HepG2 (cell line): ENCODE data around the gene VASN. TPM values are rescaled to one million over a fixed set of nuclear protein-coding genes. Genes with fewer than 3 reads are reported as not detected.
A peak's percentile ranks its signal among the peaks of the same experiment; 100 is the strongest.

ENCODE experiments used
- ATAD3A ChIP-seq: sonication (generic); formaldehyde crosslinking; IDR thresholded peaks from 2 replicates; pipeline ENCODE4 v1.4.0; 2020; ENCODE audit warnings: missing genetic modification reagents
- CC2D1A ChIP-seq: sonication (generic); formaldehyde crosslinking; IDR thresholded peaks from 2 replicates; pipeline ENCODE4 v1.8.1; 2023; ENCODE audit warnings: mild to moderate bottlenecking, missing genetic modification reagents
- CCAR2 ChIP-seq: fragments of 200-400 bp; formaldehyde crosslinking; optimal IDR thresholded peaks from 2 replicates; pipeline ENCODE3; 2018; ENCODE audit warnings: low read depth, mild to moderate bottlenecking, low read length, moderate library complexity
- CREB1 ChIP-seq, 2 experiments: fragments of 450-650 bp in 1 of 2; IDR thresholded peaks; 2 replicates each; pipeline ENCODE4 v1.6.1; 2016 to 2017; ENCODE audit warnings: control low read depth in 1 of 2, mild to moderate bottlenecking in 1 of 2, missing compliant biosample characterization in 1 of 2, missing genetic modification characterization in 1 of 2
- E2F1 ChIP-seq: sonication (generic); formaldehyde crosslinking; IDR thresholded peaks from 2 replicates; pipeline ENCODE4 v1.5.0; 2020; ENCODE audit warnings: missing genetic modification reagents
- ELF1 ChIP-seq: sonication (generic); formaldehyde crosslinking; IDR thresholded peaks from 2 replicates; pipeline ENCODE4 v1.4.0; 2020; ENCODE audit warnings: missing genetic modification reagents
- HOMEZ ChIP-seq: IDR thresholded peaks from 2 replicates; pipeline ENCODE4 v1.6.1; 2016; ENCODE audit warnings: low read depth
- MED8 ChIP-seq: sonication (generic); formaldehyde crosslinking; IDR thresholded peaks from 2 replicates; pipeline ENCODE4 v1.8.1; 2023; ENCODE audit warnings: mild to moderate bottlenecking, missing genetic modification reagents; ENCODE audit not compliant: insufficient replicate concordance
- PAXIP1 ChIP-seq: sonication (generic); formaldehyde crosslinking; conservative IDR thresholded peaks from 2 replicates; pipeline ENCODE4 v1.4.0; 2020; ENCODE audit warnings: mild to moderate bottlenecking, missing genetic modification reagents, moderate library complexity
- PCBP1 ChIP-seq: fragments of 200-400 bp; formaldehyde crosslinking; IDR thresholded peaks from 2 replicates; pipeline ENCODE4 v1.6.1; 2017; ENCODE audit warnings: mild to moderate bottlenecking, low read depth, low read length, borderline replicate concordance
- RFXANK ChIP-seq: IDR thresholded peaks from 2 replicates; pipeline ENCODE4 v1.6.1; 2016
- SIN3B ChIP-seq: fragments of 150-350 bp; IDR thresholded peaks from 2 replicates; pipeline ENCODE4 v1.6.1; 2014; ENCODE audit warnings: low read length
- SPEN ChIP-seq: sonication (generic); formaldehyde crosslinking; IDR thresholded peaks from 2 replicates; pipeline ENCODE4 v1.5.1; 2020; ENCODE audit warnings: low read depth, mild to moderate bottlenecking, missing genetic modification reagents
- U2AF1 ChIP-seq: fragments of 200-400 bp; formaldehyde crosslinking; optimal IDR thresholded peaks from 2 replicates; pipeline ENCODE3; 2017; ENCODE audit warnings: mild to moderate bottlenecking, low read depth, low read length
- ZFP91 ChIP-seq: sonication (generic); formaldehyde crosslinking; IDR thresholded peaks from 2 replicates; pipeline ENCODE4 v1.9.0; 2022; ENCODE audit warnings: missing genetic modification reagents, mild to moderate bottlenecking, borderline replicate concordance
- ZNF468 ChIP-seq: sonication (generic); formaldehyde crosslinking; IDR thresholded peaks from 2 replicates; pipeline ENCODE4 v1.8.0; 2022; ENCODE audit warnings: mild to moderate bottlenecking, moderate library complexity, missing genetic modification reagents
- ZNF552 ChIP-seq: sonication (generic); formaldehyde crosslinking; IDR thresholded peaks from 2 replicates; pipeline ENCODE4 v1.9.0; 2022; ENCODE audit warnings: missing genetic modification reagents, mild to moderate bottlenecking, borderline replicate concordance
- ZNF639 ChIP-seq: conservative IDR thresholded peaks from 2 replicates; pipeline ENCODE4 v1.6.1; 2018; ENCODE audit warnings: missing genetic modification reagents
- ZNF816 ChIP-seq: sonication (generic); formaldehyde crosslinking; IDR thresholded peaks from 2 replicates; pipeline ENCODE4 v1.8.0; 2022; ENCODE audit warnings: missing genetic modification reagents, mild to moderate bottlenecking, borderline replicate concordance
- ZNF883 ChIP-seq: sonication (generic); formaldehyde crosslinking; IDR thresholded peaks from 2 replicates; pipeline ENCODE4 v1.5.1; 2020; ENCODE audit warnings: mild to moderate bottlenecking, missing genetic modification reagents; ENCODE audit errors: not compliant biosample characterization
- polyA plus RNA-seq, 8 experiments: library from polyadenylated mRNA; depleted of rRNA in 3 of 8; stranded (reverse) in 7 of 8; unstranded in 1 of 8; fragments of >200 nt; fragmentation: Illumina TruSeq in 4 of 8; extraction: Trizol in 4 of 8; gene quantifications; 2 replicates each; pipeline versions ENCODE4 v1.2.1 to v1.2.3, GENCODE V29; 2011 to 2016; ENCODE audit warnings: low read depth in 4 of 8, missing spikeins in 1 of 8, mixed read lengths in 1 of 8; ENCODE audit not compliant: insufficient read depth in 1 of 8
- total RNA-seq, 5 experiments: library from RNA; depleted of rRNA; stranded (reverse); fragments of >200 nt; fragmentation: Illumina TruSeq; extraction: Trizol; gene quantifications; 2 replicates each; pipeline ENCODE4 v1.2.3, GENCODE V29; 2016; ENCODE audit warnings: low read depth in 1 of 5

The VASN gene
- total and polyA plus RNA-seq, 2 of the 13 experiments (the other 11 are each of a cell fraction or from before 2014, with no cell fraction given), result 8.4 to 18.2 TPM

GRCh38 chr16:4371357-4372000 lies at the start of gene VASN (continued):
- TF ChIP-seq PAXIP1 (0 out of 2 replicates have a peak, but pooled peaks have one; percentile 25), PCBP1 (no peak), ZNF883 (CRISPR knock-in tag) (no peak), CCAR2 (no peak), ZFP91 (CRISPR knock-in tag) (peak; percentile 69; the same call in 1 of the 2 replicates), ATAD3A (CRISPR knock-in tag) (no peak), U2AF1 (peak; percentile 35), ELF1 (CRISPR knock-in tag) (no peak), ZNF468 (CRISPR knock-in tag) (0 out of 2 replicates have a peak, but pooled peaks have one; percentile 36), ZNF552 (CRISPR knock-in tag) (no peak), MED8 (peak; percentile 55), SPEN (peak; percentile 29; the same call in 1 of the 2 replicates), HOMEZ (CRISPR knock-in tag) (no peak), RFXANK (CRISPR knock-in tag) (no peak), CREB1 (IDR thresholded peaks at IDR 0.05) (peak; percentile 19; the same call in 1 of the 2 replicates), CREB1 (CRISPR knock-in tag; IDR thresholded peaks at IDR 0.05) (no peak), CC2D1A (CRISPR knock-in tag) (no peak), ZNF816 (CRISPR knock-in tag) (0 out of 2 replicates have a peak, but pooled peaks have one; percentile 54), SIN3B (peak; percentile 40; the same call in 1 of the 2 replicates), E2F1 (peak; percentile 57; the same call in 1 of the 2 replicates), ZNF639 (no peak)
